GM18870 (cell line): ENCODE measurements around the gene PLPPR3.

Experiments used
- ATAC-seq: cut with Tn5 transposase; IDR thresholded peaks from one replicate; pipeline ENCODE4 v1.9.1; 2021; ENCODE audit warnings: moderate library complexity; ENCODE audit not compliant: unreplicated experiment

Gene PLPPR3

GRCh38 chr19:797528-798414, 24.0 kb downstream of the PLPPR3 start:
- no peak for ATAC-seq

GRCh38 chr19:796692-797527, 24.8 kb downstream of the PLPPR3 start, which contains the start of gene PTBP1:
PTBP1 (plus strand) TSS chr19:797452; CDS start chr19:797498, 46 bp downstream.
- peak; percentile 83 for ATAC-seq

GRCh38 chr19:795691-796581, 25.8 kb downstream of the PLPPR3 start:
- ATAC-seq = no peak

GRCh38 chr19:795073-795611, 26.6 kb downstream of the PLPPR3 start:
- ATAC-seq = no peak

GRCh38 chr19:793806-794205, 27.9 kb downstream of the PLPPR3 start:
- ATAC-seq = no peak

- no peak for ATAC-seq
Observed at GRCh38 chr19:792306-792885, 29.4 kb downstream of the PLPPR3 start.

GRCh38 chr19:791567-792305, 30.0 kb downstream of the PLPPR3 start:
- no peak for ATAC-seq

GRCh38 chr19:791007-791566, 30.7 kb downstream of the PLPPR3 start:
- ATAC-seq = no peak

- ATAC-seq = no peak
Observed at GRCh38 chr19:789701-790060, 32.1 kb downstream of the PLPPR3 start.

- no peak for ATAC-seq
Observed at GRCh38 chr19:788983-789700, 32.6 kb downstream of the PLPPR3 start.

GRCh38 chr19:788686-788982, 33.1 kb downstream of the PLPPR3 start:
- no peak for ATAC-seq

- ATAC-seq = no peak
Observed at GRCh38 chr19:787536-787935, 34.2 kb downstream of the PLPPR3 start.

- ATAC-seq = no peak
Observed at GRCh38 chr19:784541-784940, 37.2 kb downstream of the PLPPR3 start.

GRCh38 chr19:782878-783668, 38.7 kb downstream of the PLPPR3 start:
- ATAC-seq = no peak

GRCh38 chr19:782185-782877, 39.4 kb downstream of the PLPPR3 start:
- no peak for ATAC-seq

- ATAC-seq = no peak
Observed at GRCh38 chr19:781800-782184, 40.0 kb downstream of the PLPPR3 start.

GRCh38 chr19:780935-781334, 40.8 kb downstream of the PLPPR3 start:
- no peak for ATAC-seq
